NCI-H524 (cell line): ENCODE measurements around the gene ZBTB40.

Experiments used
- DNase-seq, 2 experiments: peaks; one replicate each; lab custom pipeline; 2025; lab: John Stamatoyannopoulos, UW

ZBTB40 gene

GRCh38 chr1:22451702-22452480 lies at the start of gene ZBTB40:
TSS of gene ZBTB40 (plus strand) at chr1:22451851. CDS start at chr1:22489949, 38,098 bp downstream.
- DNase-seq, result peak; percentile 92 to 96

GRCh38 chr1:22402356-22403053 lies 49.1 kb upstream of the ZBTB40 start:
- peak; percentile 24 to 51 for DNase-seq

- DNase-seq, result no peak
These were observed 47.2 kb upstream of the ZBTB40 start for GRCh38 chr1:22404486-22404885.

GRCh38 chr1:22406722-22407495 lies 44.7 kb upstream of the ZBTB40 start:
- DNase-seq, result no peak

- DNase-seq, result peak in 1 of 2 experiments; percentile 59
These were observed 43.4 kb upstream of the ZBTB40 start for GRCh38 chr1:22408230-22408629.

GRCh38 chr1:22410401-22410800 lies 41.2 kb upstream of the ZBTB40 start:
- no peak for DNase-seq

- DNase-seq, result no peak
These were observed 40.6 kb upstream of the ZBTB40 start for GRCh38 chr1:22410928-22411495.

- no peak for DNase-seq
These were observed 40.1 kb upstream of the ZBTB40 start for GRCh38 chr1:22411589-22411988.

- DNase-seq, result peak in 1 of 2 experiments; percentile 56
These were observed 38.5 kb upstream of the ZBTB40 start for GRCh38 chr1:22412932-22413727.

- no peak for DNase-seq
These were observed 37.9 kb upstream of the ZBTB40 start for GRCh38 chr1:22413799-22414198.

- no peak for DNase-seq
These were observed 37.4 kb upstream of the ZBTB40 start for GRCh38 chr1:22414244-22414751.

- DNase-seq, result no peak
These were observed 36.2 kb upstream of the ZBTB40 start for GRCh38 chr1:22415489-22415888.

- DNase-seq, result peak; percentile 30 to 73
These were observed 34.8 kb upstream of the ZBTB40 start for GRCh38 chr1:22416555-22417454.

GRCh38 chr1:22417466-22417865 lies 34.2 kb upstream of the ZBTB40 start:
- no peak for DNase-seq

GRCh38 chr1:22418312-22418711 lies 33.3 kb upstream of the ZBTB40 start:
- DNase-seq, result no peak

GRCh38 chr1:22418933-22419382 lies 32.7 kb upstream of the ZBTB40 start:
- no peak for DNase-seq

- DNase-seq, result peak; percentile 68 to 76
These were observed 31.1 kb upstream of the ZBTB40 start for GRCh38 chr1:22420455-22421053.

GRCh38 chr1:22426781-22427180 lies 24.9 kb upstream of the ZBTB40 start:
- DNase-seq, result peak; percentile 16 to 64

- DNase-seq, result peak; percentile 27 to 67
These were observed 23.0 kb upstream of the ZBTB40 start for GRCh38 chr1:22428672-22429071.

- no peak for DNase-seq
These were observed 19.7 kb upstream of the ZBTB40 start for GRCh38 chr1:22431965-22432364.
